Brain microvascular endothelial cell (primary cell): ENCODE data around the gene STX12.

Source experiments
- DNase-seq: peaks from one replicate; pipeline ENCODE4 v3.0.0-alpha.2; 2020
- H3K27ac ChIP-seq: fragments of 250-450 bp; sonication (Bioruptor Pico); 2 replicates; pipeline ENCODE4 v1.5.1; 2020; ENCODE audit warnings: mild to moderate bottlenecking, moderate library complexity
- H3K27me3 ChIP-seq: fragments of 250-450 bp; sonication (Bioruptor Pico); replicated peaks from 2 replicates; pipeline ENCODE4 v1.5.1; 2020; ENCODE audit warnings: mild to moderate bottlenecking
- H3K36me3 ChIP-seq: fragments of 250-450 bp; sonication (Bioruptor Pico); replicated peaks from 2 replicates; pipeline ENCODE4 v1.5.1; 2020; ENCODE audit warnings: mild to moderate bottlenecking
- H3K4me3 ChIP-seq: 2 replicates; pipeline ENCODE4 v1.5.1; 2011; ENCODE audit warnings: low read depth, mild to moderate bottlenecking, control low read depth, low read length, moderate library complexity
- in situ Hi-C: cut with HindIII; loops from 2 replicates; pipeline ENCODE4 v1.10.0; 2017; ENCODE audit warnings: low sequenced_read_pairs, low pct_ligation_motif_present
- TF ChIP-seq, protein P1 (sequence below): IDR thresholded peaks from 2 replicates; pipeline ENCODE4 v1.5.1; 2011; ENCODE audit warnings: low read depth, mild to moderate bottlenecking, moderate library complexity, low read length, control low read depth, inconsistent platforms; ENCODE audit errors: missing control alignments

Gene STX12

DNA sequence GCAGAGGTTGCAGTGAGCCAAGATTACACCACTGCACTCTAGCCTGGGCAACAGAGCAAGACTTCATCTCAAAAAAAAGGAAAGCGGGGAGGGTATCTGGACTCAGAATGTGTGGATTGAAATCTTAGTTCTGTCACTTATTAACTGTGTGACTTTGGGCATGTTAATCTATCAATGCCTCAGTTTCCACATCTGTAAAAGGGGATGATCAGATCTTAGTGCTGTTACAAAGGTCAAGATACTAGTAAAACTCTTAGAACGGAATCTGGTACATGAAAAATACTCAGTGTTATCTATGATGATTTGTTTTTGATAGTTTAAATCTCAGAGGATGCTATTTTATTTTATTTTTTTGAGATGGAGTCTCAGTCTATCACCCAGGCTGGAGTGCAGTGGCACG lies 36.8 kb upstream of the STX12 start:
- in situ Hi-C loops = no loop called here
- H3K36me3 ChIP-seq = peaks cover 15% of the 10 kb centered on the region
- no peaks in the 10 kb centered on the region for H3K27me3 ChIP-seq
- H3K27ac ChIP-seq = no peak overlapping the region
- no peak for DNase-seq
- H3K4me3 ChIP-seq = no peak overlapping the region
- TF ChIP-seq, protein P1, sequence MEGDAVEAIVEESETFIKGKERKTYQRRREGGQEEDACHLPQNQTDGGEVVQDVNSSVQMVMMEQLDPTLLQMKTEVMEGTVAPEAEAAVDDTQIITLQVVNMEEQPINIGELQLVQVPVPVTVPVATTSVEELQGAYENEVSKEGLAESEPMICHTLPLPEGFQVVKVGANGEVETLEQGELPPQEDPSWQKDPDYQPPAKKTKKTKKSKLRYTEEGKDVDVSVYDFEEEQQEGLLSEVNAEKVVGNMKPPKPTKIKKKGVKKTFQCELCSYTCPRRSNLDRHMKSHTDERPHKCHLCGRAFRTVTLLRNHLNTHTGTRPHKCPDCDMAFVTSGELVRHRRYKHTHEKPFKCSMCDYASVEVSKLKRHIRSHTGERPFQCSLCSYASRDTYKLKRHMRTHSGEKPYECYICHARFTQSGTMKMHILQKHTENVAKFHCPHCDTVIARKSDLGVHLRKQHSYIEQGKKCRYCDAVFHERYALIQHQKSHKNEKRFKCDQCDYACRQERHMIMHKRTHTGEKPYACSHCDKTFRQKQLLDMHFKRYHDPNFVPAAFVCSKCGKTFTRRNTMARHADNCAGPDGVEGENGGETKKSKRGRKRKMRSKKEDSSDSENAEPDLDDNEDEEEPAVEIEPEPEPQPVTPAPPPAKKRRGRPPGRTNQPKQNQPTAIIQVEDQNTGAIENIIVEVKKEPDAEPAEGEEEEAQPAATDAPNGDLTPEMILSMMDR = no peak

DNA sequence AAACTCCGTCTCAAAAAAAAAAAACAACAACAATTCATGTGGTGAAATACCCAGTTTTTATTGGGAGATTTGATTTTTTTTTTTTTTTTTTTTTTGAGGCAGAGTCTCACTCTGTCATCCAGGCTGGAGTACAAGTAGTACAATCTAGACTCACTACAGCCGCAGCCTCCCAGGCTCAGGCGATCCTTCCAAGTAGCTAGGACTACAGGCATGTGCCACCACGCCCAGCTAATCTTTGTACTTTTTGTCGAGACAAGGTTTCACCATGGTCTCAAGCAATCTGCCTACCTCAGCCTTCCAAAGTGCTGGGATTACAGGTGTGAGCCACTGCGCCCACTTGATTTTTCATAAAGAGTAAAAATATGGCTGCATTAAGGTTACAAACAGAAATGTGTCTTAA lies 31.9 kb upstream of the STX12 start:
- in situ Hi-C loops = no loop called here
- no peak for DNase-seq
- Histone ChIP-seq H3K4me3 (no peak overlapping the region), H3K27ac (no peak overlapping the region), H3K36me3 (peaks cover 11% of the 10 kb centered on the region), H3K27me3 (no peaks in the 10 kb centered on the region)
- TF ChIP-seq, protein P1 = no peak

DNA sequence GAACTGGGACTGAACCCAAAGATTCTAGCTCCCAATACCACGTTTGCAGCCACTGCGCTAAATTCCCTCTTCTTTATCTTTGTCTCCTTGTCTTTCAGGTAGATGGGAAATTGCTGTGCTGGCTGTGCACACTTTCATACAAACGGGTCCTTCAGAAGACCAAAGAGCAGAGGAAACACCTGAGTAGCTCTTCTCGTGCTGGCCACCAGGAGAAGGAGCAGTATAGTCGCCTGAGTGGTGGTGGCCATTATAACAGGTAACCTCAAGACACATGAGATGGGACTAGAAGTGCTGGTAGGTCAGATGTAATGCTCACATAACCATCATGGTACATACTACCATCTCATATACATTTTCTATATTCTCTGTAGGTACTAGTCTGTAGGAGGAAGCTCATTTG lies 28.5 kb upstream of the STX12 start:
- Histone ChIP-seq H3K27ac (no peak overlapping the region), H3K27me3 (no peaks in the 10 kb centered on the region), H3K4me3 (no peak overlapping the region), H3K36me3 (peaks cover 11% of the 10 kb centered on the region)
- TF ChIP-seq, protein P1 = no peak
- no peak for DNase-seq
- in situ Hi-C loops = no loop called here

GRCh38 chr1:27745466-27745865 lies 27.6 kb upstream of the STX12 start:
- Histone ChIP-seq H3K4me3 (no peak overlapping the region), H3K36me3 (peaks cover 20% of the 10 kb centered on the region), H3K27ac (no peak overlapping the region), H3K27me3 (no peaks in the 10 kb centered on the region)
- in situ Hi-C loops = no loop called here
- TF ChIP-seq, protein P1 = no peak
- no peak for DNase-seq

- no peak for DNase-seq
- Histone ChIP-seq H3K36me3 (peaks cover 19% of the 10 kb centered on the region), H3K27me3 (no peaks in the 10 kb centered on the region), H3K4me3 (no peak overlapping the region), H3K27ac (no peak overlapping the region)
- in situ Hi-C loops = no loop called here
- TF ChIP-seq, protein P1 = no peak
These were observed 20.7 kb upstream of the STX12 start for GRCh38 chr1:27752360-27752759.

DNA sequence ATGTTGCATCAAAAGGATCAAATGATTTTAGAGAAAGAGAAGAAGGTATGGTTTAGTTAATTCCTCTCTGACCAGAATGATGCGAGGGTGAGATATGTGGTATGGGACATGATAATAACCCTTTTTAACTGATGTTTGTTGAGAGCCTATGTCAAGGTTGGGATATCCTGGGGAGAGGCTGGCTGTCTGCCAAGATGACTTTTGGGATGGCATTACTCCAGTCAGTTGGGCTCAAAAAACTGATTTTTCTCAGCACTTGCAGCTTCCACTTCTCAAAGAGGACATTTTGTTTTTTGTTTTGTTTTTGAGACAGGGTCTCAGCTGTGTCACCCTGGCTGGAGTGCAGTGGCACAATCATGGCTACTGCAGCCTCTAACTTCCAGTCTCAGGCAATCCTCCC lies 17.7 kb upstream of the STX12 start:
- H3K36me3 ChIP-seq = peaks cover 12% of the 10 kb centered on the region
- H3K27me3 ChIP-seq = no peaks in the 10 kb centered on the region

More for the DNA sequence above, 17.7 kb upstream of the STX12 start:
- no peak for DNase-seq
- TF ChIP-seq, protein P1 = no peak
- no peak overlapping the region for H3K4me3 ChIP-seq
- H3K27ac ChIP-seq = no peak overlapping the region
- in situ Hi-C loops = no loop called here
